Esophagus muscularis mucosa (tissue), 3 donors: Measurements from ENCODE around the gene PTPRN2.

Source experiments
- POLR2A ChIP-seq: fragments of 450-650 bp; IDR thresholded peaks from one replicate; pipeline ENCODE4 v1.6.1; 2017; ENCODE audit warnings: antibody characterized with exemption, moderate library complexity, mild to moderate bottlenecking, low read depth
- TF ChIP-seq, protein P1 (sequence below), 3 experiments: fragments of 200-600 bp in 2 of 3; fragments of 450-650 bp in 1 of 3; sonication (generic) in 2 of 3; IDR thresholded peaks; one replicate each; pipeline ENCODE4 v1.5.1; 2017 to 2019; ENCODE audit warnings: antibody characterized with exemption in 3 of 3, mild to moderate bottlenecking in 2 of 3, moderate library complexity in 1 of 3

DNA sequence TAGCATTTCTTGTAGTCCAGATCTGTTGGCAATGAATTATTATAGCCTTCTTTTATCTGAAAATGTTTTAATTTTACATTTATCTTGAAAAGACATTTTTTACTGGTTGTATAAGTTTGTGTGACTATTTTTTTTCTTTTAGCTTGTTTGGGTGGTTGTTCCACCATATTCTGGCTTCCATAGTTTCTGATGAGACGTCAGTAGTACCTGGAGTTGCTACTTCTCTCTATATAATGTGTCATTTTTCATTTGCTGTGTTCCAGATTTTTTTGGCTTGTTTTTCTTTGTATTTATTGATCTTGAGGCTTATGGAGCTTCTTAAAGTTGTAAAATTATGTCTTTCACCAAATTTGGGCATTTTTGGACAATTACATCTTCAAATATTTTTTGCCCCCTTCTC is 1082.0 kb downstream of the PTPRN2 start:
- TF ChIP-seq, protein P1, sequence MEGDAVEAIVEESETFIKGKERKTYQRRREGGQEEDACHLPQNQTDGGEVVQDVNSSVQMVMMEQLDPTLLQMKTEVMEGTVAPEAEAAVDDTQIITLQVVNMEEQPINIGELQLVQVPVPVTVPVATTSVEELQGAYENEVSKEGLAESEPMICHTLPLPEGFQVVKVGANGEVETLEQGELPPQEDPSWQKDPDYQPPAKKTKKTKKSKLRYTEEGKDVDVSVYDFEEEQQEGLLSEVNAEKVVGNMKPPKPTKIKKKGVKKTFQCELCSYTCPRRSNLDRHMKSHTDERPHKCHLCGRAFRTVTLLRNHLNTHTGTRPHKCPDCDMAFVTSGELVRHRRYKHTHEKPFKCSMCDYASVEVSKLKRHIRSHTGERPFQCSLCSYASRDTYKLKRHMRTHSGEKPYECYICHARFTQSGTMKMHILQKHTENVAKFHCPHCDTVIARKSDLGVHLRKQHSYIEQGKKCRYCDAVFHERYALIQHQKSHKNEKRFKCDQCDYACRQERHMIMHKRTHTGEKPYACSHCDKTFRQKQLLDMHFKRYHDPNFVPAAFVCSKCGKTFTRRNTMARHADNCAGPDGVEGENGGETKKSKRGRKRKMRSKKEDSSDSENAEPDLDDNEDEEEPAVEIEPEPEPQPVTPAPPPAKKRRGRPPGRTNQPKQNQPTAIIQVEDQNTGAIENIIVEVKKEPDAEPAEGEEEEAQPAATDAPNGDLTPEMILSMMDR (IDR thresholded peaks at IDR 0.05) = no peak
- no peak for TF ChIP-seq POLR2A
